HepG2 (cell line): Measurements from ENCODE around the gene NUDT6. TPM values are rescaled to one million over a fixed set of nuclear protein-coding genes. Genes with fewer than 3 reads are reported as not detected.

ENCODE experiments used
- ATAC-seq: fragments of 200-7000 bp; cut with Tn5 transposase; 3 replicates; pipeline ENCODE4 v1.9.1; 2020; ENCODE audit warnings: mild to moderate bottlenecking, moderate library complexity
- BruUV-seq: library from RNA; stranded (reverse); fragments of 400-500 nt; replicated peaks from 2 replicates; lab custom pipeline; 2021; lab: Mats Ljungman, UMichigan
- CTCF ChIA-PET: fragments of 300-600 bp; formaldehyde crosslinking; extraction: SDS; loops from one replicate; lab custom pipeline; 2021; ENCODE audit warnings: low total read pairs, inconsistent platforms, low intra/inter-chr PET ratio; lab: Yijun Ruan, JAX
- POLR2A ChIA-PET: fragments of 350-600 bp; sonication (Branson Sonifier 250); formaldehyde crosslinking; loops from one replicate; lab custom pipeline; 2020; ENCODE audit warnings: antibody characterized with exemption, inconsistent platforms; lab: Yijun Ruan, JAX
- DNase-seq: peaks from one replicate; pipeline ENCODE4 v3.0.0-alpha.2; 2015; ENCODE audit warnings: low spot score
- FAIRE-seq: peaks from 3 replicates; lab custom pipeline; 2011; peaks lifted over from hg19 to GRCh38; lab: Jason Lieb, UNC
- H2AFZ ChIP-seq: one replicate; pipeline ENCODE4 v1.6.1; 2011; ENCODE audit warnings: low read length, inconsistent platforms
- H3K27ac ChIP-seq: fragments of 300-600 bp; 3 replicates; pipeline ENCODE4 v1.8.0; 2011; ENCODE audit warnings: mixed run types, mild to moderate bottlenecking, mixed read lengths, low read length, inconsistent platforms; ENCODE audit not compliant: insufficient read depth; ENCODE audit errors: extremely low read length
- H3K27me3 ChIP-seq, 2 experiments: fragments of 200-600 bp in 1 of 2; 2 replicates in 1 of 2; 3 replicates in 1 of 2; pipeline versions ENCODE4 v1.6.0 to v1.8.0; 2011; ENCODE audit warnings: low read length in 2 of 2, mild to moderate bottlenecking in 2 of 2, moderate library complexity in 2 of 2, inconsistent platforms in 1 of 2; ENCODE audit not compliant: insufficient read depth in 2 of 2, control insufficient read depth in 1 of 2
- H3K36me3 ChIP-seq, 2 experiments: fragments of 200-600 bp in 1 of 2; replicated peaks in 1 of 2; 2 replicates in 1 of 2; 3 replicates in 1 of 2; pipeline versions ENCODE4 v1.5.1 to v1.8.0; 2011; ENCODE audit warnings: low read length in 2 of 2, inconsistent platforms in 1 of 2; ENCODE audit not compliant: insufficient read depth in 2 of 2, control insufficient read depth in 1 of 2
- H3K4me1 ChIP-seq: 2 replicates; pipeline ENCODE4 v1.5.1; 2012; ENCODE audit warnings: low read length, inconsistent platforms; ENCODE audit not compliant: insufficient read depth
- H3K4me2 ChIP-seq: 2 replicates; pipeline ENCODE4 v1.6.0; 2011; ENCODE audit warnings: low read depth, low read length, inconsistent platforms
- H3K4me3 ChIP-seq, 3 experiments: fragments of 200-600 bp in 1 of 3; sonication (generic), shearing (Covaris generic) in 1 of 3; replicated peaks in 1 of 3; 2 replicates each; pipeline ENCODE4 v1.5.1; 2011 to 2016; ENCODE audit warnings: low read length in 3 of 3, inconsistent platforms in 2 of 3, low read depth in 2 of 3, mild to moderate bottlenecking in 2 of 3, control low read depth in 1 of 3, mixed read lengths in 1 of 3; ENCODE audit not compliant: insufficient read depth in 1 of 3
- H3K79me2 ChIP-seq: one replicate; pipeline ENCODE4 v1.6.1; 2011; ENCODE audit warnings: low read length, inconsistent platforms; ENCODE audit not compliant: insufficient read depth
- H3K9ac ChIP-seq: 2 replicates; pipeline ENCODE4 v1.6.0; 2011; ENCODE audit warnings: mild to moderate bottlenecking, low read depth, low read length, inconsistent platforms; ENCODE audit not compliant: insufficient read depth
- H3K9me3 ChIP-seq: 2 replicates; pipeline ENCODE4 v1.5.1; 2012; ENCODE audit warnings: mild to moderate bottlenecking, low read length
- H4K20me1 ChIP-seq: 2 replicates; pipeline ENCODE4 v1.6.0; 2011; ENCODE audit warnings: inconsistent platforms, mild to moderate bottlenecking, low read length, moderate library complexity; ENCODE audit not compliant: insufficient read depth
- CHD2 ChIP-seq: IDR thresholded peaks from 2 replicates; pipeline ENCODE4 v1.6.1; 2011; ENCODE audit warnings: low read depth, low read length, improper control_type of control experiment
- DRAP1 ChIP-seq: IDR thresholded peaks from 2 replicates; pipeline ENCODE4 v1.6.1; 2016; ENCODE audit warnings: missing genetic modification reagents, missing compliant biosample characterization
- ESRRA ChIP-seq: sonication (generic); formaldehyde crosslinking; IDR thresholded peaks from 2 replicates; pipeline ENCODE4 v1.5.1; 2020; ENCODE audit warnings: mild to moderate bottlenecking, low read depth, missing genetic modification reagents
- MED13 ChIP-seq: sonication (generic); formaldehyde crosslinking; IDR thresholded peaks from 2 replicates; pipeline ENCODE4 v1.5.0; 2020; ENCODE audit warnings: missing genetic modification reagents
- PATZ1 ChIP-seq: sonication (generic); formaldehyde crosslinking; IDR thresholded peaks from 2 replicates; pipeline ENCODE4 v1.4.0; 2020; ENCODE audit warnings: missing genetic modification reagents
- PHF8 ChIP-seq: sonication (generic); formaldehyde crosslinking; IDR thresholded peaks from 2 replicates; pipeline ENCODE4 v1.5.0; 2020; ENCODE audit warnings: missing genetic modification reagents
- THRA ChIP-seq: sonication (generic); formaldehyde crosslinking; IDR thresholded peaks from 2 replicates; pipeline ENCODE4 v1.4.0; 2020; ENCODE audit warnings: missing genetic modification reagents, borderline replicate concordance
- TSC22D2 ChIP-seq: sonication (generic); formaldehyde crosslinking; IDR thresholded peaks from 2 replicates; pipeline ENCODE4 v1.5.1; 2020; ENCODE audit warnings: missing genetic modification reagents, mild to moderate bottlenecking, borderline replicate concordance
- ZBTB42 ChIP-seq: sonication (generic); formaldehyde crosslinking; IDR thresholded peaks from 2 replicates; pipeline ENCODE4 v1.5.0; 2020; ENCODE audit warnings: mild to moderate bottlenecking, missing genetic modification reagents
- ZNF17 ChIP-seq: sonication (generic); formaldehyde crosslinking; IDR thresholded peaks from 2 replicates; pipeline ENCODE4 v1.5.0; 2020; ENCODE audit warnings: mild to moderate bottlenecking, missing genetic modification reagents
- ZNF232 ChIP-seq: sonication (generic); formaldehyde crosslinking; IDR thresholded peaks from 2 replicates; pipeline ENCODE4 v1.4.0; 2020; ENCODE audit warnings: missing genetic modification reagents, borderline replicate concordance
- ZNF263 ChIP-seq: sonication (generic); formaldehyde crosslinking; IDR thresholded peaks from 2 replicates; pipeline ENCODE4 v1.4.0; 2020; ENCODE audit warnings: missing genetic modification reagents
- ZNF329 ChIP-seq: sonication (generic); formaldehyde crosslinking; IDR thresholded peaks from 2 replicates; pipeline ENCODE4 v1.9.0; 2021; ENCODE audit warnings: low read depth, mild to moderate bottlenecking, missing genetic modification reagents
- ZNF768 ChIP-seq: sonication (generic); formaldehyde crosslinking; IDR thresholded peaks from 2 replicates; pipeline ENCODE4 v1.4.0; 2020; ENCODE audit warnings: missing genetic modification reagents
- WGBS: methylation state at CpG from one replicate; pipeline ENCODE4 v1.1.6; 2017; ENCODE audit warnings: low lambda C conversion rate; 5-methylcytosine and 5-hydroxymethylcytosine counted together
- in situ Hi-C: cut with HindIII; loops from 2 replicates; pipeline ENCODE4 v1.10.0; 2017; ENCODE audit warnings: low pct_unique_long_range_greater_than_20kb; ENCODE audit not compliant: extremely low pct_ligation_motif_present
- intact Hi-C: fragments of 100-400 bp; cut with micrococcal nuclease; formaldehyde crosslinking; loops from one replicate; pipeline ENCODE4 v1.10.0; 2022; ENCODE audit not compliant: unreplicated experiment
- polyA plus RNA-seq, 8 experiments: library from polyadenylated mRNA; depleted of rRNA in 3 of 8; stranded (reverse) in 7 of 8; unstranded in 1 of 8; fragments of >200 nt; fragmentation: Illumina TruSeq in 4 of 8; extraction: Trizol in 4 of 8; gene quantifications; 2 replicates each; pipeline versions ENCODE4 v1.2.1 to v1.2.3, GENCODE V29; 2011 to 2016; ENCODE audit warnings: low read depth in 4 of 8, missing spikeins in 1 of 8, mixed read lengths in 1 of 8; ENCODE audit not compliant: insufficient read depth in 1 of 8
- total RNA-seq, 5 experiments: library from RNA; depleted of rRNA; stranded (reverse); fragments of >200 nt; fragmentation: Illumina TruSeq; extraction: Trizol; gene quantifications; 2 replicates each; pipeline ENCODE4 v1.2.3, GENCODE V29; 2016; ENCODE audit warnings: low read depth in 1 of 5
- TF ChIP-seq, protein P1 (sequence below): sonication (generic); formaldehyde crosslinking; IDR thresholded peaks from 2 replicates; pipeline ENCODE4 v1.4.0; 2020; ENCODE audit warnings: mild to moderate bottlenecking, missing genetic modification reagents
- TF ChIP-seq, protein P2 (sequence below): IDR thresholded peaks from 2 replicates; pipeline ENCODE4 v1.6.1; 2016

NUDT6 gene
- total and polyA plus RNA-seq, 2 of the 13 experiments (the other 11 are each of a cell fraction or from before 2014, with no cell fraction given), result 4.8 to 8.3 TPM

DNA sequence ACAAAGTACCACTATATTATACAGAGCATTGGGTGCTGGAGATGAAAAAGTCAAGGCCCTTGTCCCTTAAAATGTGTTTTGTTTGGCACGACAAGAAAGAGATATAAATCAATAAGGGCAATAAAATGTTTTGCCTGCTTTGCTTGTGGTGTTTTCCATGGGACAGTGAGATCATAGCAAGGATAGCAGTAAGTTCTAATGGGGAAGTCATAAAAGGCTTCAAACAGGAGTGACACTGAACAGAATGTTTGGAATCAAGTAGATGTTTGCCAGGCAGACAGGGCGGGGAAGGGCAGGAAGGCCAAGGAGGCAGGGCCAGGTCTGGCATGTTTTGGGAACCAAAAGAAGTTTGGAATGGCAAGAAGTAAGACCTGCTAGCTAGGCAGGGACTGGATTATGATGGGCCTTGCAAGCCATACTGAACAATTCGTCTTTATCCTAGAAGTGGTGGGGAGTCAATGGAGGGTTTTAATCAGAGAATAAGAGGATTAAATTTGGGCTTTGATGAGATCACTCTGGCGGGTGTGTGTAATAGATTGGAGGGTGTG, 79.3 kb downstream of the NUDT6 start:
- H3K27me3 ChIP-seq, result no peaks in the 10 kb centered on the region; a peak in 1 of 5 replicates
- ATAC-seq (no peak), DNase-seq (no peak), FAIRE-seq (no peak)
- in situ Hi-C loops, result no loop called here
- no peak overlapping the region for H3K4me3 ChIP-seq
- no peaks in the 10 kb centered on the region for H4K20me1 ChIP-seq
- TF ChIP-seq ZNF17 (CRISPR knock-in tag), result no peak
- TF ChIP-seq MED13 (CRISPR knock-in tag), result no peak
- no peak for TF ChIP-seq ESRRA (CRISPR knock-in tag)
- no peak for TF ChIP-seq PATZ1
- TF ChIP-seq ZNF329 (CRISPR knock-in tag), result no peak
- TF ChIP-seq, protein P1, sequence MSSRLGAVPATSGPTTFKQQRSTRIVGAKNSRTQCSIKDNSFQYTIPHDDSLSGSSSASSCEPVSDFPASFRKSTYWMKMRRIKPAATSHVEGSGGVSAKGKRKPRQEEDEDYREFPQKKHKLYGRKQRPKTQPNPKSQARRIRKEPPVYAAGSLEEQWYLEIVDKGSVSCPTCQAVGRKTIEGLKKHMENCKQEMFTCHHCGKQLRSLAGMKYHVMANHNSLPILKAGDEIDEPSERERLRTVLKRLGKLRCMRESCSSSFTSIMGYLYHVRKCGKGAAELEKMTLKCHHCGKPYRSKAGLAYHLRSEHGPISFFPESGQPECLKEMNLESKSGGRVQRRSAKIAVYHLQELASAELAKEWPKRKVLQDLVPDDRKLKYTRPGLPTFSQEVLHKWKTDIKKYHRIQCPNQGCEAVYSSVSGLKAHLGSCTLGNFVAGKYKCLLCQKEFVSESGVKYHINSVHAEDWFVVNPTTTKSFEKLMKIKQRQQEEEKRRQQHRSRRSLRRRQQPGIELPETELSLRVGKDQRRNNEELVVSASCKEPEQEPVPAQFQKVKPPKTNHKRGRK (CRISPR knock-in tag), result no peak
- no peak for TF ChIP-seq TSC22D2
- no peak for TF ChIP-seq CHD2
- no peak for TF ChIP-seq PHF8 (CRISPR knock-in tag)
- no peak for TF ChIP-seq ZNF263
- TF ChIP-seq, protein P2, sequence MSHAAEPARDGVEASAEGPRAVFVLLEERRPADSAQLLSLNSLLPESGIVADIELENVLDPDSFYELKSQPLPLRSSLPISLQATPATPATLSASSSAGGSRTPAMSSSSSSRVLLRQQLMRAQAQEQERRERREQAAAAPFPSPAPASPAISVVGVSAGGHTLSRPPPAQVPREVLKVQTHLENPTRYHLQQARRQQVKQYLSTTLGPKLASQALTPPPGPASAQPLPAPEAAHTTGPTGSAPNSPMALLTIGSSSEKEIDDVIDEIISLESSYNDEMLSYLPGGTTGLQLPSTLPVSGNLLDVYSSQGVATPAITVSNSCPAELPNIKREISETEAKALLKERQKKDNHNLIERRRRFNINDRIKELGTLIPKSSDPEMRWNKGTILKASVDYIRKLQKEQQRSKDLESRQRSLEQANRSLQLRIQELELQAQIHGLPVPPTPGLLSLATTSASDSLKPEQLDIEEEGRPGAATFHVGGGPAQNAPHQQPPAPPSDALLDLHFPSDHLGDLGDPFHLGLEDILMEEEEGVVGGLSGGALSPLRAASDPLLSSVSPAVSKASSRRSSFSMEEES (CRISPR knock-in tag), result no peak
- TF ChIP-seq ZNF232 (CRISPR knock-in tag), result no peak
- TF ChIP-seq THRA, result no peak
- no peak for TF ChIP-seq ZBTB42 (CRISPR knock-in tag)
- TF ChIP-seq DRAP1 (CRISPR knock-in tag), result no peak
- TF ChIP-seq ZNF768 (CRISPR knock-in tag), result no peak
- H3K9ac ChIP-seq, result no peak overlapping the region
- POLR2A ChIA-PET, result no interaction called here
- H3K9me3 ChIP-seq, result no peaks in the 10 kb centered on the region
- H3K79me2 ChIP-seq, result no peaks in the 10 kb centered on the region
- no peak overlapping the region for H3K27ac ChIP-seq
- WGBS, result 53% methylated on average over 4 of the region's 4 CpGs
- intact Hi-C loops, result no loop called here
- H3K36me3 ChIP-seq, result no peaks in the 10 kb centered on the region
- BruUV-seq, result no TSS peak
- no peak overlapping the region for H2AFZ ChIP-seq
- no peaks in the 10 kb centered on the region for H3K4me1 ChIP-seq
- CTCF ChIA-PET, result no interaction called here
- no peak overlapping the region for H3K4me2 ChIP-seq
